K562 treated with DMSO at 1 percent for 24 hours (cell line): Measurements from ENCODE around the gene VMP1. TPM values are rescaled to one million over a fixed set of nuclear protein-coding genes. Genes with fewer than 3 reads are reported as not detected.

ENCODE experiments used
- total RNA-seq: library from RNA; unstranded; fragments of 300-600 nt; gene quantifications from 2 replicates; pipeline ENCODE4 v1.2.3, GENCODE V29; 2022; ENCODE audit warnings: low read depth; ENCODE audit not compliant: insufficient read depth

The VMP1 gene
- total RNA-seq, result 39.0 and 52.0 TPM in 2 replicates

DNA sequence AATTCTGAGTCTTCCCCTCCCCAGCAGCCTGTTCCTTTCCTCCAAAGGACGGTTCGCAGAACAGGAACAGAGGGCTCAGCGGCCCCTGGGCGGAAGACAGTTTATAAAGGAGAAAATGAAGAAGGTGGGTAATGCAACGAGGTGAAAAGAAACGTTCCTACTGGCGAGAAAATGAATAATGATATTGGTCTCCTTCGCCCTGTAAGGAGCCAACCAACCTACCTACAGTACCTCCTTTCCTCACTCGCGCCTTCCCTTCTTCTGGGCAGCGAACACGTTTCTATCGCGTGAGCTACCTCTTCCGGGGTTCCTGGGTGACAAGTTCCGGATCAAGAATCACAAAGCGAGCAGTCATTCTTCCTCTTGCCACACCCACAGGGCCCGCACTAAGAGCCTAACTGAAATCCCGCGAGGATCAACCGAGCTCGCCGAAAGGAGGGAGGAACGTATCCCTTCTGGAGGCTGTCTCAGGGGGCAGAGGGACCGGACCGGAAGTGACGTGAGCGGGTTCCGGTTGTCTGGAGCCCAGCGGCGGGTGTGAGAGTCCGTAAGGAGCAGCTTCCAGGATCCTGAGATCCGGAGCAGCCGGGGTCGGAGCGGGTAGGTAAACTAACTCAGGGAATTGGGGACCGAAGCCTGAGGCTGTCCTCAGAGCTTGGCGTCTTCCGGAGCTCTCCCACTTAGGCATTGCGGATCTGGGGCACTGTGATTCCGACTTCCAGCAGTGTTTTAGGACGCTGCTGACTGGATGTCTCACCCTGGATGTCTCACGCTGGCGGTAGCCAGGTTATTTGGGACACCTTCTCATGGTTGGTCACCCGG, at the start of gene VMP1, which contains the start of gene PTRH2:
VMP1 (plus strand) TSS at position 506 of the 822 bp plus-strand sequence. CDS start 23,793 bp downstream, outside the sequence.
PTRH2 (minus strand) TSS at position 282 of the 822 bp plus-strand sequence. CDS start 9,452 bp downstream, outside the sequence.

Other genes starting within 250 kb of the VMP1 start
- gene DHX40, start 142.0 kb upstream of the VMP1 start, total RNA-seq, result 15.8 and 22.0 TPM in 2 replicates
- gene CLTC, start 87.8 kb upstream of the VMP1 start, total RNA-seq, result 94.2 and 117 TPM in 2 replicates
- 32.8 and 33.7 TPM in 2 replicates for gene PTRH2, start 224 bp upstream of the VMP1 start, total RNA-seq
- gene TUBD1, start 185.3 kb downstream of the VMP1 start, total RNA-seq, result 15.1 and 16.7 TPM in 2 replicates
- 20.0 and 22.4 TPM in 2 replicates for gene RPS6KB1, start 185.5 kb downstream of the VMP1 start, total RNA-seq